Right atrium auricular region (tissue), 2 donors: ENCODE measurements around the gene CACNA1C. TPM values are rescaled to one million over a fixed set of nuclear protein-coding genes. Genes with fewer than 3 reads are reported as not detected.
A peak's percentile ranks its signal among the peaks of the same experiment; 100 is the strongest.

Source experiments
- DNase-seq: peaks from one replicate; pipeline ENCODE4 v3.0.0-alpha.2; 2019; ENCODE audit warnings: low spot score
- H3K27ac ChIP-seq, 2 donors: fragments of 200-600 bp; sonication (generic); 1 replicate in 1 of 2; 2 replicates in 1 of 2; pipeline ENCODE4 v1.5.1; 2016 to 2019
- H3K27me3 ChIP-seq, 2 donors: fragments of 200-600 bp; sonication (generic); one replicate each; pipeline versions ENCODE4 v1.5.1 to v1.6.0; 2017 to 2019
- H3K36me3 ChIP-seq: fragments of 200-600 bp; sonication (generic); one replicate; pipeline ENCODE4 v1.5.1; 2016
- H3K4me1 ChIP-seq, 2 donors: fragments of 200-600 bp; sonication (generic); one replicate each; pipeline versions ENCODE4 v1.5.1 to v1.6.0; 2017 to 2019
- H3K4me3 ChIP-seq, 2 donors: fragments of 200-600 bp; sonication (generic); 1 replicate in 1 of 2; 2 replicates in 1 of 2; pipeline ENCODE4 v1.5.1; 2017 to 2019; ENCODE audit warnings: mild to moderate bottlenecking in 1 of 2, moderate library complexity in 1 of 2
- H3K9me3 ChIP-seq, 2 donors: fragments of 200-600 bp; sonication (generic); one replicate each; pipeline ENCODE4 v1.5.1; 2019
- total RNA-seq, 2 donors: library from RNA; depleted of rRNA; stranded (reverse); fragments of >200 nt; gene quantifications; one replicate each; pipeline ENCODE4 v1.1.0, GENCODE V29; 2016
- TF ChIP-seq, protein P1 (sequence below), 2 donors: fragments of 200-600 bp; sonication (generic); IDR thresholded peaks; one replicate each; pipeline ENCODE4 v1.5.1; 2019; ENCODE audit warnings: antibody characterized with exemption in 2 of 2

The CACNA1C gene
- total RNA-seq, 2 donors from 2014 or later, result 83.1 to 93.6 TPM

DNA sequence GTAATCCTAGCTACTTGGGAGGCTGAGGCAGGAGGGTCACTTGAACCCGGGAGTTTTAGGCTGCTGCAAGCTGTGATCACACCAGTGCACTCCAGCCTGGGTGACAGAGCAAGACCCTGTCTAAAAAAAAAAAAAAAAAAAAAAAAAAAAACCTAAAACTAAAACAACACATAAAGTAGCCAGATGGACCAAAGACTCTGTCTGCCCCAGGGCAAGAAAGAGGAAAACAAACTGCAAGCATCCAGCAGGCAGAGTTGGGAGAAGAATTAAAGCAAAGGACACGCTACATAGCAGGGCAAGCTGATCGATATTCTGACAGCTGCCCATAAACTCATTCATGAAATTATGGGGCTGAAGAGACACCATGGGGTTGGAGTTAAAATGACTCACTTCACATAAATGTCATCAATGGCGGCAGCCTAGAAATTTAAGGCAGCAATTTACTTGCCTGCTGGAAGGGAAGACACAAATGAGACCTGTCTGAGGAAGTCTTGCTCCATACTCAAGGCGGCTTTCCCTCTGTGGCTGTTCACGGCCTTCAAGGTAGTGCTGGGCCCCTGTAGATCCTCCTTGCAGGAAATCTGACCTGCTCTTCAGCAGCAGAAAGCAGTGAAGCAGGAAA, 482.9 kb downstream of the CACNA1C start:
- no peak overlapping the region for H3K4me3 ChIP-seq
- DNase-seq, result no peak
- no peak overlapping the region for H3K27ac ChIP-seq
- TF ChIP-seq, protein P1, sequence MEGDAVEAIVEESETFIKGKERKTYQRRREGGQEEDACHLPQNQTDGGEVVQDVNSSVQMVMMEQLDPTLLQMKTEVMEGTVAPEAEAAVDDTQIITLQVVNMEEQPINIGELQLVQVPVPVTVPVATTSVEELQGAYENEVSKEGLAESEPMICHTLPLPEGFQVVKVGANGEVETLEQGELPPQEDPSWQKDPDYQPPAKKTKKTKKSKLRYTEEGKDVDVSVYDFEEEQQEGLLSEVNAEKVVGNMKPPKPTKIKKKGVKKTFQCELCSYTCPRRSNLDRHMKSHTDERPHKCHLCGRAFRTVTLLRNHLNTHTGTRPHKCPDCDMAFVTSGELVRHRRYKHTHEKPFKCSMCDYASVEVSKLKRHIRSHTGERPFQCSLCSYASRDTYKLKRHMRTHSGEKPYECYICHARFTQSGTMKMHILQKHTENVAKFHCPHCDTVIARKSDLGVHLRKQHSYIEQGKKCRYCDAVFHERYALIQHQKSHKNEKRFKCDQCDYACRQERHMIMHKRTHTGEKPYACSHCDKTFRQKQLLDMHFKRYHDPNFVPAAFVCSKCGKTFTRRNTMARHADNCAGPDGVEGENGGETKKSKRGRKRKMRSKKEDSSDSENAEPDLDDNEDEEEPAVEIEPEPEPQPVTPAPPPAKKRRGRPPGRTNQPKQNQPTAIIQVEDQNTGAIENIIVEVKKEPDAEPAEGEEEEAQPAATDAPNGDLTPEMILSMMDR (IDR thresholded peaks at IDR 0.05), result no peak
- H3K9me3 ChIP-seq, result no peaks in the 10 kb centered on the region
- H3K27me3 ChIP-seq, result no peaks in the 10 kb centered on the region
- H3K4me1 ChIP-seq, result peaks cover 0 to 16% of the 10 kb centered on the region in 2 donors
- H3K36me3 ChIP-seq, result peaks cover 42% of the 10 kb centered on the region

DNA sequence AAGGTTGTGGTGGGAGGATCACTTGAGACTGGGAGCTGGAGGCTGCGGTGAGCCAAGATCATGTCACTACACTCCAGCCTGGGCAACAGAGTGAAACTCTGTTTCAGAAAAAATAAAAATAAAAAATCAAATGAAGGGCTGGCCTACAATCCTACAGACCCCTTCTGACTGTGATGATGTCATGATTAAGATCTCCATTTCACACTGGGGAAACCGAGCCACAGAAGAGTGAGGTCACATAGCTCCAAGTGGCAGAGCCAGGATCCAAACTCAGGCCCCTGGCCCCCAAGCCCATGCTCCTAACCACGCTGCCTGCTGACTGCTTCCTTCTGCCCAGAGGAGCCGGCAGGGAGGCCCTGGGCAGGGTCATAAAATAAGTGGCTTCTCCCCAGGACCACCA, 483.9 kb downstream of the CACNA1C start:
- H3K27ac ChIP-seq, result no peak overlapping the region
- no peak for DNase-seq
- H3K9me3 ChIP-seq, result no peaks in the 10 kb centered on the region
- peaks cover 34% of the 10 kb centered on the region for H3K36me3 ChIP-seq
- TF ChIP-seq, protein P1 (IDR thresholded peaks at IDR 0.05), result no peak
- no peaks in the 10 kb centered on the region for H3K27me3 ChIP-seq
- no peak overlapping the region for H3K4me3 ChIP-seq
- peaks cover 0 to 16% of the 10 kb centered on the region in 2 donors for H3K4me1 ChIP-seq

DNA sequence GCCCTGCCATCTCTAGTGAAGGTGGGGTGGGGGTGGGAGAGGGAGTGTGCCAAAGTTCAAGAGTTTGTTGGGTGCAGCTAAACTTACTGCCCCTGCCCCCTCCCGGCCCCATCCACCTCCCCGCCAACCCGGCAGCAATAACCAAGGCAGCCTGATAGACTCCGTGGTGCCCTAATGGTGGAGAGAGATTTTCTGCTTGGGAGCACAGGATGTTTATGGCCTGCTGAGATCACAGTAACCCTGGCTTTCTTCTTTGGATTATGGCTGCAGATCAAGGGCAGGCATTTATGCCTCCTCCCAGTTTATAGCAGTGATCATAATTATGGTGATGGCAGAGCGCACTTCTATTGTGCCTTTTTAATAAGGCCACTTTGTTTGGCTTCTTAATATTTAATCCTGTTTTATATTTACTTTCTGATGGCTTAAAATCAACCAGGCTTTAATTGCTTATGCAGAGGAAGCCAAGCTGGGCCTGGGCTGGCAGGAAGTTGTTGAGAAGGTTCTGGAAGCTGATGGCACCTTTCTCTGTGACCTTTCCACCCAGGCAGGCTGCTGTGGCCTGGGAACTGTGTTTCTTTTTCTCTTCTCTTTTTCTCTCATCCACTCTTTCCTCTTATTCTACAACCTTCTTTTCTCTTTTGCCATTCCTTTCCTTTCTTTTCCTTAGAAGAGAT, 485.2 kb downstream of the CACNA1C start:
- Histone ChIP-seq H3K9me3 (no peaks in the 10 kb centered on the region), H3K4me1 (peaks cover 0 to 16% of the 10 kb centered on the region in 2 donors), H3K36me3 (peaks cover 24% of the 10 kb centered on the region), H3K4me3 (no peak overlapping the region), H3K27me3 (no peaks in the 10 kb centered on the region), H3K27ac (peak overlapping the region in 1 of 2 donors; percentile 19)
- TF ChIP-seq, protein P1 (IDR thresholded peaks at IDR 0.05), result no peak
- no peak for DNase-seq

DNA sequence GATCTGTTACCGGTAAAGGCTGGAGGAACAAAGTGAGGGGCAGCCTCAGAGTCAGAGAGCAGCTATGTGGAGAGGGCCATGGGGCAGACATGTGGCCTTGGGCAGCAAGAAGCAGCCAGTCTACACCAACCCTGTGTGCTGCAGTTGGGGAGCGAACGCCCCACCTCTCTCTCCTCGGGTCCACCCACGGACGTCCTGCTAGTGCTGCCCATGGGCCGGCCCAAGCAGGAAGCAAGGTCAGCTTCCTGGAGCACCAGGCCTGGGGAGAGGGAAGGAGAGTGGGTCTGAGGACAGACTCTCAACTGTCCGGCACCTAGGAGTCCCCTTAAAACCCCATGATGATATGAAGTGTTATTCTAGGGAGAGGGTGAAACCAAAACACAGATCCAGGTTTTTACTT, 487.2 kb downstream of the CACNA1C start:
- Histone ChIP-seq H3K36me3 (peaks cover 10% of the 10 kb centered on the region), H3K4me3 (no peak overlapping the region), H3K27ac (no peak overlapping the region), H3K4me1 (peaks cover 0 to 16% of the 10 kb centered on the region in 2 donors), H3K9me3 (no peaks in the 10 kb centered on the region), H3K27me3 (no peaks in the 10 kb centered on the region)
- TF ChIP-seq, protein P1 (IDR thresholded peaks at IDR 0.05), result no peak
- no peak for DNase-seq

DNA sequence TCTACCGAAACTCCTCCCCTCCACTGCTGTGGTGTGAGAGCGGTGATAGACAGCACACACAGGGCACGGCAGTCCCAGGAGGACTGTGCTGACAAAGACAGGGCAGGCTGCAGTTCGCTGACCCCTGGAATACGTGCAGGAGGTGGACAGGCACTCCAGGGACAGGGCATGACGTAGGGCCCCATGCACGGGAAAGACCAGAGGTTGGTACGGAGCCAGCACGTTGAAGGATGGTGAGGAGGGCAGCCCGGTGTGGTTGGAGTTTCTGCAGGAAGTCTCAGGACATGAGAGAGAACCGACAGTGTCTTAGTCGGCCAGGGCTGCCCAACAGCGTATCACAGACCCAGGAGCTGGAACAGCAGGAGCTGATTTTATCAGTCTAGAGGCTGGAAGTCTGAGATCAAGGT, 487.8 kb downstream of the CACNA1C start:
- TF ChIP-seq, protein P1 (IDR thresholded peaks at IDR 0.05), result no peak
- Histone ChIP-seq H3K36me3 (peaks cover 10% of the 10 kb centered on the region), H3K27me3 (no peaks in the 10 kb centered on the region), H3K4me1 (peaks cover 0 to 16% of the 10 kb centered on the region in 2 donors), H3K9me3 (no peaks in the 10 kb centered on the region), H3K27ac (no peak overlapping the region), H3K4me3 (no peak overlapping the region)
- DNase-seq, result peak; percentile 70
